Coronary artery (tissue), 2 donors: ENCODE measurements around the gene PTPMT1.
"Not testable (repeated sequence)": the region's sequence is repeated elsewhere in the genome, so short reads cannot be mapped to it uniquely, and the experiment has no call there.

Experiments used
- DNase-seq: peaks from one replicate; pipeline ENCODE4 v3.0.0-alpha.2; 2017; ENCODE audit warnings: low spot score
- H3K27ac ChIP-seq, 2 donors: fragments of 200-600 bp; sonication (generic); one replicate each; pipeline ENCODE4 v1.5.1; 2016 to 2019
- H3K4me3 ChIP-seq: fragments of 200-600 bp; sonication (generic); 2 replicates; pipeline ENCODE4 v1.5.1; 2016; ENCODE audit warnings: mild to moderate bottlenecking, moderate library complexity
- TF ChIP-seq, protein P1 (sequence below): fragments of 200-600 bp; sonication (generic); IDR thresholded peaks from one replicate; pipeline ENCODE4 v1.5.1; 2019; ENCODE audit warnings: antibody characterized with exemption

The PTPMT1 gene, protein sequence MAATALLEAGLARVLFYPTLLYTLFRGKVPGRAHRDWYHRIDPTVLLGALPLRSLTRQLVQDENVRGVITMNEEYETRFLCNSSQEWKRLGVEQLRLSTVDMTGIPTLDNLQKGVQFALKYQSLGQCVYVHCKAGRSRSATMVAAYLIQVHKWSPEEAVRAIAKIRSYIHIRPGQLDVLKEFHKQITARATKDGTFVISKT

DNA sequence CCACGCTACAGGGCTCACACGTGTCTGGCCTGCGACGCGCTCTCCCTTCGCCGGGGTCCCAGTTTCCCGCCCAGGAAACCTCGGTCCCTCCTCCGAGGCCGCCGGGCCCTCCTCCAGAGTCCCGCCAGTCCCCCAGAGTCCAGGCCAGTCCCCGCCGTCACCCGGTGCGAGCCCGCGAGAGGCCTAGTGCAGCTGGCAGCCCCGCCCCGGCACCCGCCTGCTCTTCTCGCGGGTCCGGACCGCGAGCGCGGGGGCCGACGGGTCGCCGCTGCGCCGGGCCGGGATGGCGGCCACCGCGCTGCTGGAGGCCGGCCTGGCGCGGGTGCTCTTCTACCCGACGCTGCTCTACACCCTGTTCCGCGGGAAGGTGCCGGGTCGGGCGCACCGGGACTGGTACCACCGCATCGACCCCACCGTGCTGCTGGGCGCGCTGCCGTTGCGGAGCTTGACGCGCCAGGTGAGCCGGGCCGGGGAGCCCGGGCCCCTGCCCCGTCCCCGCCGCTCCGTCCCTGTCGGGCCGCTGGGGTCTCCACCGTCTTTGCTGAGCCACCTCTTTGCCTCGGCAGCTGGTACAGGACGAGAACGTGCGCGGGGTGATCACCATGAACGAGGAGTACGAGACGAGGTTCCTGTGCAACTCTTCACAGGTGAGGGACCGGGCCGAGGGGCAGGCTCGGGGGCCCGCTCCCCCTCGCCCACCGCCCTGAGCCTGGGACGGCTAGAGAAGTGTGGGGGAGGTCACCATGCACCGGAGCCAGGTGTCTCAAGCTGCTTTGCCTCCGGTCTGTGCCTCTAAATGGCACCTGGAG lies at the start of gene PTPMT1:
Gene PTPMT1 (plus strand): TSS at position 260 of the 809 bp plus-strand sequence. CDS start 24 bp downstream, at position 284.
- TF ChIP-seq, protein P1, sequence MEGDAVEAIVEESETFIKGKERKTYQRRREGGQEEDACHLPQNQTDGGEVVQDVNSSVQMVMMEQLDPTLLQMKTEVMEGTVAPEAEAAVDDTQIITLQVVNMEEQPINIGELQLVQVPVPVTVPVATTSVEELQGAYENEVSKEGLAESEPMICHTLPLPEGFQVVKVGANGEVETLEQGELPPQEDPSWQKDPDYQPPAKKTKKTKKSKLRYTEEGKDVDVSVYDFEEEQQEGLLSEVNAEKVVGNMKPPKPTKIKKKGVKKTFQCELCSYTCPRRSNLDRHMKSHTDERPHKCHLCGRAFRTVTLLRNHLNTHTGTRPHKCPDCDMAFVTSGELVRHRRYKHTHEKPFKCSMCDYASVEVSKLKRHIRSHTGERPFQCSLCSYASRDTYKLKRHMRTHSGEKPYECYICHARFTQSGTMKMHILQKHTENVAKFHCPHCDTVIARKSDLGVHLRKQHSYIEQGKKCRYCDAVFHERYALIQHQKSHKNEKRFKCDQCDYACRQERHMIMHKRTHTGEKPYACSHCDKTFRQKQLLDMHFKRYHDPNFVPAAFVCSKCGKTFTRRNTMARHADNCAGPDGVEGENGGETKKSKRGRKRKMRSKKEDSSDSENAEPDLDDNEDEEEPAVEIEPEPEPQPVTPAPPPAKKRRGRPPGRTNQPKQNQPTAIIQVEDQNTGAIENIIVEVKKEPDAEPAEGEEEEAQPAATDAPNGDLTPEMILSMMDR, result no peak
- Histone ChIP-seq H3K4me3 (peak within 1 kb of the TSS; percentile 99), H3K27ac (peak within 1 kb of the TSS; percentile 78 to 93)
- no peak for DNase-seq

DNA sequence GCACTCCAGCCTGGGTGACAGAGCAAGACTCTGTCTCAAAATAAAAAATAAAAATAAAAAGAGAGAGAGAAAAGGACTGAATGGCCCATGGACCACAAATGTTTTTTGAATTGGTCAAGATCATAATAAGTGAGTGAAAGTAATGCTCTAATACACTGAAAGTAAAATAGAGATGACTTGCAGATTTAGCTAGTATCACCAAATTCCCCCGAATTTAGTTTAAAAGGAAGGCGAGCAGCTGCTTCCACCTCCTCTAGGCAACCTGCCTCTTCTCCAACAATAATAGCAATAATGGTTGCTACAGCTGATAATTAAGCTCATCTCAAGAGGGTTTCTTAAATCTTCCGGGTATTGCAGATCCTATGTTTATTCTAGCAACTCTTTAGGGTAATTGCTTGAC lies 49.2 kb upstream of the PTPMT1 start:
- Histone ChIP-seq H3K4me3 (no peak overlapping the region), H3K27ac (no peak overlapping the region)
- TF ChIP-seq, protein P1, result no peak
- no peak for DNase-seq

DNA sequence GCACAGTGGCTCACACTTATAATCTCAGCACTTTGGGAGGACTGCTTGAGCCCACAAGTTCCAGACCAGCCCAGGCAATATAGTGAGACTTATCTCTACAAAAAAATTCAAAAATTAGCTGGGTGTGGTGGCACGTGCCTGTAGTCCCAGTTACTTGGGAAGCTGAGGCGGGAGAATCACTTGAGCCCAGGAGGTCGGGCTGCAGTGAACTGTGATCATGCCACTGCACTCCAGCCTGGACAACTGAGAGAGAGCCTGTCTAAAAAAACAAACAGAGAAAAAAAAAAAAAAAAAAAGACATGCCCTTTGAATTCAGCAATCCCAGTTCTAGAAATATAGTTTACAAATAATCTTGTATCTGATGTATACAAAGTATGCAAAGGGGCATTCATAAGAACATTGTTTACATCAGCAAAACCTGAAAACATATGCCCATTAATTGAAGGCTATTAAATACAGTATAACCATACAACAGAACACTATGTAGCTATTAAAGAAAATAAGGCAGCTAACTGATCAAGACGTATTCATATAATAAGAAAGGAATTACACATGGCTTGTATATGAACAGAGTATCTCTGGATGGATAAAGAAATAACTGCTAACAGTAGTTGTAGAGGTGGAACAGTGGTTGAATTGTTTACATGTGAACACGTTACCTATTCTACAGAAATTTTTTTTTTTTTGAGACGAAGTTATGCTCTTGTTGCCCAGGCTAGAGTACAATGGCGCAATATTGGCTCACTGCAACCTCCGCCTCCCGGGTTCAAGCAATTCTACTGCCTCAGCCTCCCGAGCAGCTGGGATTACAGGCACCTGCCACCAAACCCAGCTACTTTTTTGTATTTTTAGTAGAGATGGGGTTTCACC lies 48.2 kb upstream of the PTPMT1 start:
- TF ChIP-seq, protein P1, result no peak
- no peak overlapping the region for H3K4me3 ChIP-seq
- no peak for DNase-seq

DNA sequence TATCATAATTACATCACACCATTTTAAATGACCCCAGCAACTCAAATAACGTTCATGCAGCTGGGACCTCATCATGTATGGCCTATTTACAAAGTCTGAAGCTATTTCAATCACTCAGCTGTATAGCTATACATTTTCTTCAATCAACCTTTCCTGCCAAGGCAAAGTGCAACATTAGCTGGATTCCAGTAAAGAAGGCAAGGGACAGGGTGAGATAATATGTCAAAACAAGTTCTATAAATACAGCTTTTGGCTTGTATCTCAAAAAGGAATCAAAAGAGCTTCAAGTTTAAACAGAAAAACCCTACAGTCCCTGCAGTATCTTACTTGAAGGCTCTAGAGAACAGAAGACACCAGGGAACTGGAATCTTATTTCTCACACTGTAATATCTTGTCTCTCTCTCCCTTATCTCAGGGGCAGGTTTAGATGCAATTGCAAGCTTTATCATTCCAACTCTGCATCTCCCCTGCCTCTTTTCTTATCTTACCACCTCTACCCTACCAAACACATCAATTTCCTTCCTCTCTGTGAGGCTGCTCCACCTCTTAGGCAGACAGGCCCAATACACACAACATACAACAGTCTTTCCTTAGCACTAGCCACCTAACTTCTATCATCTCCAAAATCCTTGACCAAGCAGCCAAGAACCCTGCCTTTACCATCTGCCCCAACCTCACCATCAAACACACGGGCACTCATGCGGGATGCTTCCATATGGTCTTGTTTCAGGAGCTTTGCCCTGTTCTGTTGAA lies 47.0 kb upstream of the PTPMT1 start:
- no peak for DNase-seq
- peak overlapping the region; percentile 27 to 44 for H3K27ac ChIP-seq
- TF ChIP-seq, protein P1, result no peak
- no peak overlapping the region for H3K4me3 ChIP-seq

More for the DNA sequence above, 48.2 kb upstream of the PTPMT1 start:
- H3K27ac ChIP-seq, result no peak overlapping the region

DNA sequence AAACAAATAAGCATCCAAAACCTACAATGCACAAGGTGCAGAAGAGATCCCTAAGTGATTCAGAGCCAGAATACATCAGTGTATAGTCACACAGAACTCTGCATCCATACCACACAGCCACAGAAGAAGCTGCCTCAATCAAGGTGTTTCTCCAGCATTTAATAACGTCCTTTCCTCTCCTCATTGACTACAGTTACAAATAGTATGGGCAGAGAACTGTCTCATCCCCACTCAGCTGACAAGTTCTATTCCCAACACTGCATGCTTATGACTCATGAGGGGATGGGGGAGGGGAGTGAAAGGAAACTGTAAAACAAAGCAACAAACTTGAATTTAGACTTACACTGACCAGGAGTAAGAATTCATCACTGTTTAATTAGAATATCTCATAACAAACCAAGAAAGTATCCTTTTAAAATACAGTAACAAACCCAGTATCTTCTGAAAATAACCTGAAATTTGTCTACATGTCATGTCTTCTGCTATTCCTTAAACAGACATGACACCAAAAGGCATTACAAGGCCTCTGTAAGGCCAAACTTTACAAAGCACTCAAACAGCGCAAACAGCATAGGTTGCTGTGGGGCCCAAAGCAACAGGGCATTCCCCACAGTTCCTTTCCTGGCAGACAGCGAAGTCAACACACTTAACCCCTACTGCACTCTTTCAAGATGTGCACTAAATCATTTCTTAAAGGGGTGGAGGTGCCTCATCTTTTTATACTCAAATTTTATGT lies 41.7 kb upstream of the PTPMT1 start:
- H3K27ac ChIP-seq, result peak overlapping the region; percentile 77 to 85
- DNase-seq, result no peak
- H3K4me3 ChIP-seq, result peak overlapping the region; percentile 58
- TF ChIP-seq, protein P1, result no peak

DNA sequence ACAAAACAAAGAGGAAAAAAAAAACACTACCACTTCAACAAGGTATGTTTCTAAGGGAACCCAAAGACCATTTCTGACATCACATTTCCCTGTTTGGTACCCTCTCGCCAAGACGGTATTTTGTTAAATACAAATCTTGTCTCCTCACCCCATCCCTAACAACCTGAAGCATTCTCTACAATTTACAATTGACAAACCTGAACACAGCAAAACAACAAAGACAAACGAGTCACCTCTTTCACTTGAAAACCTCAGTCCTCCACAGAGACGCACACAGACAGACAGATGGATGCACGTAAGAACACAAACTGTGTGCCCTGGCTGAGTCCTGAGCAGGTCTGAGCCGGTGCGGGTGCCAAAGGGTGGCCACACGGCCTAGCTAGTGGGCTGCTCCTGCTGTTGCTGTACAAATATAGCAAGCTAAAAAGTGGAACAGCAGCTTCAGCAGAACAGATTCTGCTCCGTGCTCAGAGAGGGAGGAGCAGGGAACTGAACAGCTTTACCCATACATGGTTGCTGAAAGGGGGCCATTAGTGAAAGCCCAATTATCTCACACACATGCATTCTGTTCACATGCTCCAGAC lies 41.0 kb upstream of the PTPMT1 start:
- Histone ChIP-seq H3K4me3 (peak overlapping the region; percentile 58), H3K27ac (peak overlapping the region; percentile 77 to 85)
- no peak for DNase-seq
- TF ChIP-seq, protein P1, result no peak

DNA sequence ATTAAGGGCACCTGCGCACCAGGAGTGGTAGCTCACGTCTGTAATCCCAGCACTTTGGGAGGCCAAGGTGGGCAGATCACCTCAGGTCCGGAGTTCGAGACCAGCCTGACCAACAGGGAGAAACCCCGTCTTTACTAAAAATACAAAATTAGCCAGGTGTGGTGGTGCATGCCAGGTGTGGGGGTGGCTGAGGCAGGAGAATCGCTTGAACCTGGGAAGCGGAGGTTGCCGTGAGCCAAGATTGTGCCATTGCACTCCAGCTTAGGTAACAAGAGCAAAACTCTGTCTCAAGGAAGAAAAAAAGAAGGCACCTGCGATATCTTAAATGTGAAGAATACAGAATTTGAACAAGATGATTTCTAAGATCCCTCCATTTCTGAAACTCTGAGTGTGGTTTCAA lies 39.4 kb upstream of the PTPMT1 start:
- DNase-seq, H3K4me3 ChIP-seq: not testable (repeated sequence)
- H3K27ac ChIP-seq, result peak overlapping the region; percentile 15 to 77
